ENCODE measurements around the gene SLC10A7.

The SLC10A7 gene

GRCh38 chr4:146521541-146522097 is at the start of gene SLC10A7:
Gene SLC10A7 (minus strand): TSS chr4:146521940. CDS start chr4:146521717, 223 bp downstream.
- peak; percentile 90 for DNase-seq (ENCODE audit: low spot score)

GRCh38 chr4:146567396-146567795 is 45.7 kb upstream of the SLC10A7 start:
- DNase-seq (ENCODE audit: low spot score): no peak

GRCh38 chr4:146564492-146564891 is 42.8 kb upstream of the SLC10A7 start:
- DNase-seq (ENCODE audit: low spot score): no peak

GRCh38 chr4:146550161-146550560 is 28.4 kb upstream of the SLC10A7 start:
- DNase-seq (ENCODE audit: low spot score): no peak

- DNase-seq (ENCODE audit: low spot score): no peak
These were observed 26.7 kb upstream of the SLC10A7 start for GRCh38 chr4:146548443-146548842.

DNA sequence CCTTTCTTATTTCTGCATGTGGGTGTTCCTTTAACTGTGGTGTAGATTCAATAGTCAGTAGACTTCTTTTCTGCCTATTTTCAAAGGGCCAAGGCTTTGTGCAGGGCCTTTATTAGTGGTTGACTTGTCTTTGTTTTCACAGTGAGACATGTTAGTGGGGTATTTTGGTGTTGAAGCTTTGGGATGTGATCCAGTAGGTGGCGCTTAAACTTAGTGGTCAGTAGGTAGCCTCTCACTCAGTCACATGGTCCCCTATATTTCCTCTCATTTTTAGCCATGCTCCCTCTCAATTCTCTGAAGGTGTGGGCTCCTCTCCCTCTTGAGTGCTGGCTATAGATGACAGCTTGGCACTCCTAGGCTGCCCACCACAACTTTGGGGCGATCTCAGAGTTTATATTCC is 23.4 kb upstream of the SLC10A7 start:
- peak; percentile 42 for DNase-seq (ENCODE audit: low spot score)

GRCh38 chr4:146534178-146534577 is 12.4 kb upstream of the SLC10A7 start:
- DNase-seq (ENCODE audit: low spot score): no peak

- no peak for DNase-seq (ENCODE audit: low spot score)
These were observed 4.0 kb upstream of the SLC10A7 start for GRCh38 chr4:146525754-146526153.

- no peak for DNase-seq (ENCODE audit: low spot score)
These were observed 2.9 kb upstream of the SLC10A7 start for GRCh38 chr4:146524663-146525062.

DNA sequence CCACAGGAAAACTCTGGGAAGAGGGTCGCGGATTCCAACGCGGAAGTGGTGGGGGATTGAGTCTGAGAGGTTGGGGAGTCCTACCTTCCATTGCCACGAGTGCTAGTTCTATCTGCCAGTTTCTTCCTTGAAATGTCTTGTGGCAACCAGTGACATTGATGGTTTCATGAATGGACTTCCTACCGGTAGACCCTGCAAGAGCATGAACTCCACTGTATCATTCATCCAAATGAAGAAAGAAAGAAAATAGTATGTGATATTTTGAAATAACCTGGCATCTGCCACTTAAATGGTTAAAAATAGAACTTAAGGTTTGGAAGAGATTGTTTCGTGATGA is 1.1 kb upstream of the SLC10A7 start:
- peak; percentile 75 for DNase-seq (ENCODE audit: low spot score)

- DNase-seq (ENCODE audit: low spot score): peak; percentile 88
These were observed 543 bp upstream of the SLC10A7 start for GRCh38 chr4:146522098-146522868.

DNA sequence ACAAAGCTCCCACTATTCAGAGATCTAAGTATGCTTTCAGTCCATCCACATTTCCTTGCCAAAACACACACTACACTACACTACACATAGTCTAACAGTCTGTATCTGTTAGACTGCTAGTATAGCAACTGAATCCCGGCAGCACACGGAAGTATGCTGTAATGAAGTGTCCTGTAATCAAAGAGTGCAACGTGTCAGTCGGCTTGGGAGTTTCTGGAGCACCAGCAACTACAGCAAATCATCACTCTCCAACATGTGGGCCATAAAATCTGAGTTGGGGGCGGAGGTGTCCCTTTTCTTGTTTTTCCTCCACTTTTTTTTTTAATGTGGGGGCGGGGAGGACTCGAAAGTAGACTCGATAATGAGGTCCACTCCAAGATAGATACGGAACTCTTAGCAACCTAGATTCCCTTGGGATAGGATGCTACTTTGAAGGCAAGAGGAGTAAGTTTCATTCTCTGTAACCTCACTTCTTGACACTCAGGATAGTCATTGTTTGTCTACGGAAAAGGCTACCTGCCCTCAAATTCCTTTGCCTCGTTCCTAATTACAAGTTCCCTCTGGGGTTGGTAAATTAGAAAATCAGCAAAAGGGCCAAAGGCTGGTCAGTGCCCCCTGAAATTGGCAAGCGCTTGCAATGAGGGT is 722 bp downstream of the SLC10A7 start:
- DNase-seq (ENCODE audit: low spot score): peak; percentile 82

- DNase-seq (ENCODE audit: low spot score): no peak
These were observed 6.9 kb downstream of the SLC10A7 start for GRCh38 chr4:146514651-146515357.

DNA sequence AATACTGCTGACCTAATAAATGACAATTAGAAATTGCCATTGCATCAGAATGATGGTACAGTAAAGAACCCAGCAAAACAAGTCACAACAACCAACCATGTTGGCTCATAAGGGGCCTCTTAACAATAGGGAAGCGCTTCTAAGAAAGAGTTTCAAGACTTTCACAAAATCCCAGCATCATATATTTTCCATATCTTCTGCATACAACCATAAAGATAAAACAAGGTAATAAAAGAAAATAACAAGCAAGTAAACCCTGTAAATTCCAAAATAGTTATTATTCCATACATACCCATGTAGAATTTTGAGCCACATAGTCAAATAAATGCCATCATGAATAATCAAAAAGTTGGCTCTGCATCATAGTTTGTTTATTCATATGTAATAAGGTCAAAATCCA is 8.2 kb downstream of the SLC10A7 start:
- no peak for DNase-seq (ENCODE audit: low spot score)

- no peak for DNase-seq (ENCODE audit: low spot score)
These were observed 10.4 kb downstream of the SLC10A7 start for GRCh38 chr4:146511381-146511780.

- no peak for DNase-seq (ENCODE audit: low spot score)
These were observed 10.8 kb downstream of the SLC10A7 start for GRCh38 chr4:146510942-146511341.

- DNase-seq (ENCODE audit: low spot score): no peak
These were observed 13.4 kb downstream of the SLC10A7 start for GRCh38 chr4:146508229-146508939.

- no peak for DNase-seq (ENCODE audit: low spot score)
These were observed 14.1 kb downstream of the SLC10A7 start for GRCh38 chr4:146507632-146508031.

GRCh38 chr4:146506272-146506671 is 15.5 kb downstream of the SLC10A7 start:
- DNase-seq (ENCODE audit: low spot score): no peak

DNA sequence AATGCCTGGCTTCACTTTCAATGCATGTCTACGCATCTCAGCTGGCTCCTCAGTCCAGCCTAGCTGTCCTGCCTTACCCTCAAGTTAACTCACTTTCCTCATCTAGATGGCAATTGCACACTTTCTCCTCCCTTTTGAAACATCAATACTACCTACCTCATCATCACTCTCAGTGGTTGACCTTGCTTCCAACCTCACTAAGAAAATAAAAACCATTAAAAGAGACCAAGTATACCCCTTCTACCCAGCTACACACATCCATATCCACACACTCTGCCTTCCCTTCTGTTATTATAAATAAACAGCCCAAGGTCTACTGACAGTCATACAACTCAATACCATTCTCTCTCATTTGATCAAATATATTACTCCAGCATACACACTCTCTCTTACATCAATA is 21.5 kb downstream of the SLC10A7 start:
- DNase-seq (ENCODE audit: low spot score): no peak

DNA sequence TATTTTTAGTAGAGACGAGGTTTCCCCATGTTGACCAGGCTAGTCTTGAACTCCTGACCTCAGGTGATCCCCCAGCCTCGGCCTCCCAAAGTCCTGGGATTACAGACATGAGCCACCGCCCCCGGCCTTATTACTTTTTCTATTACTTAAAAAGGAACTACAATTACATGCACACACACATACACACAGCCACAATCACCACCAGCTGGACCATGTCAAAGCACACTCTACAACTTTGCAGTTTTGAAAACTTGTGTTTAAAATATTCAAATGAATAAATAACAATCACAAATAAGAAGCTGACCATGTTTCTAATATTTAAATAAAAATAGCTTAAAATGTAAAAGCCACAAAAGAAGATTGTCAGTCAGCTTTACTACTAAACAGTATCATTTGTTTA is 23.4 kb downstream of the SLC10A7 start:
- no peak for DNase-seq (ENCODE audit: low spot score)

DNA sequence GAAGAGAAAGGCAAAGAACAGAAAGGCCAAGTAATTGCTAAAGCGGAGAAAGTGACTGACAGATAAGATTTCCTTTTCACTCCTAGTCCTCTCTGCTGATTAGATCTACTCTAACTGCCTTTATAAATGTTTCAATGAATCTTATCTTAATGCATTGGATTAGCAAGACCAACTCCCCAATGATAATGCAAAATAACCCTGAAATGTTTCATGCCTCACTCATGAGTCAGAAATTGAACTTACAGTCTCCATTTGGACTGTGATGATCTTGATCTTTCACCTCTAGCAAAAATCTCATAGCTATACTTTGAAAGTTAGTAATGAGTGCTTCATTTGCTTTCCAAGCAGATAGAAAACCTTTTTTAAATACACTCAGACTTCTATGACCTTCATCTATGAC is 26.5 kb downstream of the SLC10A7 start:
- no peak for DNase-seq (ENCODE audit: low spot score)

Data from NAMALWA (cell line).